Measurements from ENCODE around the gene GOLT1A.

Gene GOLT1A, protein sequence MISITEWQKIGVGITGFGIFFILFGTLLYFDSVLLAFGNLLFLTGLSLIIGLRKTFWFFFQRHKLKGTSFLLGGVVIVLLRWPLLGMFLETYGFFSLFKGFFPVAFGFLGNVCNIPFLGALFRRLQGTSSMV

DNA sequence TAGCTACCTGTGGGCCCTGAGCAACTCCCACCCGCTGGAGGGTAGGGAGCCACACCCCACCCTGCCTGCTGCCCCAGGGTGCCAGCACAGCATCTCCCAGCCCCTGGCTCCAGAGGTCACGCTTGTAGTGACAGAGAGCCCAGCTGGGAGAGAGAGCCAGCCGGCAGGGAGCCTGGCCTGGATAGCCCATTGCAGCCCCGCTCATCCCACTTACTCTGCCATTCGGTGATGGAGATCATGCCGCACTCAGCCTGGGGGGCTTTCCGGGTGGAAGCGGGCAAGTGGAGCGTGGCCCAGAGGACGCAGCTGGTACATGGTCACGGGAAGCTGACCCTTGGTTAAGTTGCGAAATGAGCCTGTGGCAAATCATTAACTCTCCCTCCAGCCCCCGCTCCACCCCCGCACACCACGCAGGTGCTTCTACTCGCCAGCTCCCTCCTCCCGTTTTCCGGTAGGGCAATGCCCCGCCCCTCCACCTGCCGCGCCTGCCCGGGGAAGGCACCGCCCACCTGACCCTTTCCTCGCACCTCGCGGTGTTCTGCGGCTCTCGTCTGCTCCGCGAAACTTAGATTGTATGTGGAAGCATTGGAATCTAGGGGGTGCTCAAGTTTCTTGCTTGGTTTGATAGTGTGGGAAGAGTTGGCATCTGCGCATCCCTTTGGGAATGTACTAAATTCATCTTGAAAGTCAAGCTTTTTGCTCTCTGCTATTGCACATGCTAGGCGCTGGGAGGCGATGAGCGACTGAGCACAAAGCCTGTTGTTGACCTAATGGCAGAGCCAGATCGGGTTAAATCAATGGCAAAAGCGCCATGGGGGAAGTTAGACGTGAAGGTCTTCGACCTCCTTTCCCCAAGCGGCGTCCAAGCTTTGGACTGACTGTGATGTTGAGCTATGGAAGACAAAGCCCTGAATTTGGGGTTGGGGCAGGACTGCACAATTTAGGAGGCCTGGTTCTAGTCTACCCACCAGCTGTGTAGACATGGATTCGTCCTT lies at the start of gene GOLT1A:
Gene GOLT1A, minus strand, starts transcription at position 321 of the 995 bp plus-strand sequence. Its CDS starts 82 bp downstream, at position 239.
- DNase-seq (ENCODE audit: low read depth): no peak

DNA sequence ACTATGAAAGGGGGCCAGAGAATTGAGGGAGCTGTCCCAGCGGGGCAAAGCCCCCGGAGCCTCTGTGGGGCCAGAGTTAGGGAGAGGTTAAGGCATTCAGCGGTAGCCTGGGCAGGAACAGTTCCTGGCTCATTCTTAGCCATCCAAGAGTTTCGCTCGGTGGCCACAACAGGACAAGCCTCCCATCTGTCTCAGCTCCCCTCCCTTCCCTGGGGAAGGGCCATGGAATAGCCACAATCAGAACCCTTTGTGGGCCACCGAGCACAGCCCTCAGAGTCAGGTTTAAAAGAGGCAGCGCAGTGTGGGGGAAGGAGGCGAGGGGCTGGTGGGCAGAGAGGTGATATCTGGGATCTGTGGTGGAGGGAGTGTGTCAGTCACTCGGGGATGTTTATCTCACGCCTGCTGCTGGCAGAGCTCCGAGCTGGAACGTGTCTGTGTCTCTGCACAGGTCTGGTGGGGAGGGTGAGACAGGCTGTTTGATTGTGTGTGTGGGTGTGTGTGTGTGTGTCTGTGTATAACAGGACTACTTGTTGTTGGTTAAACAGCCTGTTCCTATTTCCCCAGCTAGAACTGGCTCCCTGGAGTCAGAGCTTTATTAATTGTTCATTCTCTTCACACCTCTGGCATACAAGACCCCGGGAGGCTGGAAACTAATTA lies 49.6 kb upstream of the GOLT1A start:
- no peak for DNase-seq (ENCODE audit: low read depth)

DNA sequence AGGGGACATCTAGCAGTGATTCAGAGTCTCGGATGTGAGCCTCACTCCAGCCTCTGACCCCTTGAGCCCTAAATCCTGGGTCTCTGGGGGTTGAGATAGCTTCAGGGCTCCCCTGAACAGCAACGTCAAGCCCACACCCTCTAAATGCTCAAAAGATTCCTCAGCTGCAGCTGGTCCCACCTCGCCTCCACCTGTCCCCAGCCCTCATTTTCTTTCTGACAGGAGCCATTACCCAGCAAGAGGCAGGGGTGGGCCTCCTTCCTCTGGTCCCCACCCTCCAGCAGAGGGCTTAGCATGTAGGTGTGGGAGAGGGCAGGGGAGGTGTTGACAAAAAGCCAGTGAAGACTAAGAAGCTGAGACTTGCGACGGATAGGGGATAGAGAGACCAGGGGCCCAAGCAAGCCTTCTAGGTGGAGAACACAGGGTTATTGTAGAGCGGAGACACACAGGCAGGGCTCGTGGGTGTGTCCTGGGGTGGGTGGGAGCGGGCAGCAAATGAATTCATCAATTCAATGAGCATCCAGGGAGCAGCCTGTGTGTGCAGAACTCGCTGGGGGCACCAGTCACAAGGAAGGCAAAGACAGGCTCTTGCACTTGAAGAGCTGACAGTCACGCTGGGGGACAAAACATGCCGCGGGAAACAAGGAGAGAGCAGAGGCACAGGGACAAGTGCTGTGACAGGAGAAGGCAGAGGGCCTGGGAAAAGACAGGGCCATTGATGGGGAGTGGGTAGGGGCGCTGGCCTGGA lies 48.9 kb upstream of the GOLT1A start:
- DNase-seq (ENCODE audit: low read depth): no peak

DNA sequence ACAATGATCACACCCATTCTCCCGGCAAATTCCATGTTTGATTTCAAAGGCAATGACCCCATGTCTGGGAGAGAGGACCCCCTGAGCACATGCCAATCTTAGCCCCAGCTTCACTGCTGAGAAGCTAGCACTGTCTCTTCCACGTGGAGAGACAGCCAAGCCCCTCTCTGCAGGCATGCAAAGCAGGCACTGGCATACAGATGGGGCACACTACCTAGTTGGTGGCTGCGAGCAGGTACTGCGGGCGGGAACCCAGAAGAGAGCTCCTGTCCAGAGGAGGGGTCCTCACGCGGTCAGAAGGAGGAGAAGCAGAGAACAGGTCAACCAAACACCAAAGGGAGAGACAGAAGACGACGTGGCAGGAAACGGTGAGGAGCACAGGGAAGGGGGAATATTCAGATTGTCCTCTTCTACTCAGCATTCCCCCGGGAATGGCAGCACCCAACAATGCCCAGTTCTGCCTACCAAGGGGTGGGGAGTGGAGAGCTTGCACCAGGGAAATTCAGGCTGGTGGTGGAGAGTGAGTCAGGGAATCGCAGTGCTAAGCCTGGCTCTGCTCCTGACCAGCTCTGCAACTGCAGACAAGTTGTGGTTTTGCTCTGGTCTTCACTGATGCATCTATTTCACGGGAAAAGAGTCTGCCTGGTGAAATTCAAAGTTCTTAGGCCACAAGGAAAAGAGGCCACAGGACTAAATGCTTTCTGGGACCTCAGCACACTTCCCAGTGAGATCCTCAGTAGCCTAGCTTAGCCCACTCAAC lies 48.1 kb upstream of the GOLT1A start:
- DNase-seq (ENCODE audit: low read depth): no peak

DNA sequence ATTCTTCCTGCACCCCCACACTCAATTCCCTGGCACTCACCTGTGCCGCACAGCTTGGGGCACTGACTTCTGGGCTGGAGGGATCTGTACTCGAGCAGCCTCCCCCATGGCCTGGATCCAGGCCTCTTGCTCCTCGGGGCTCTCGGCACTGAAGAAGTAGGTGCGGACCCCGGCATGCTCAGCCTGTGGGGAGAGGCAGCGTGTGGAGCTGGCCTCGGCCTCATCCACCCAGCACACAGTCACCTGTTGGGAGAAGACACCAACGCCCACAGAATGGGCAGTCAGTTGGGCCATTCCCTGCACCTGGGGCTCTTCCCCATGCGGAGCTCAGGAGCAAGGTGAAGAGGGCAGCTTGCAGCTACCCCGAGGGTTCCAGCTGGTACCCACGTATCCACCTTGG lies 47.5 kb upstream of the GOLT1A start:
- DNase-seq (ENCODE audit: low read depth): no peak

DNA sequence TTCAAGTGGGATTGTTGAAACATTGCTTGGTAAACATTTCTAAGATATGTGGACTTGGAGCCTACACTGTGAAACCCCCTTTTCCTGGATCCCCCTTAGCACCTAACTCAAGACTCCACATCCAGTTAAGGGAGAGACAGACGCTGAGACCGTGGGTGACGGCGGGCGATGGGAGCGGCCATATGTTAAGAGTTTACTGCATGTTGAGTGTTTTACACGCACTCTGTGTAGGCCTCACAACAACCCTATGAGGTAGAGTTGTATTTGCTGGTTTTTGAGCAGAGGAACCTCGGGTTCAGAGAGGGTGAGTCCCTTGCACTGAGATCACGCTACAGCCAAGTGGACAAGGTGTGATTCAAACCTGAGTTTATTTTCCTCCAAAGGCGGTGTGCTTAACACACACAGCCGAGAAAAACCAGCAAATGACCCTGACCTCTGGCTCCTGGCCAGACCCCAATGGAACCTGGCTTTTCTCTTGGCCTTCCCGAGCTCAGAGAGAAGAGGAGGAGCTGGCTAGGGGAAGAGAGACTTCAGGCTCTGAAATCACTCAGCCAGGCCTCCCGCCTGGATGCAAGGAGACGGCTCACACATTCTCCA lies 46.9 kb upstream of the GOLT1A start:
- DNase-seq (ENCODE audit: low read depth): no peak

DNA sequence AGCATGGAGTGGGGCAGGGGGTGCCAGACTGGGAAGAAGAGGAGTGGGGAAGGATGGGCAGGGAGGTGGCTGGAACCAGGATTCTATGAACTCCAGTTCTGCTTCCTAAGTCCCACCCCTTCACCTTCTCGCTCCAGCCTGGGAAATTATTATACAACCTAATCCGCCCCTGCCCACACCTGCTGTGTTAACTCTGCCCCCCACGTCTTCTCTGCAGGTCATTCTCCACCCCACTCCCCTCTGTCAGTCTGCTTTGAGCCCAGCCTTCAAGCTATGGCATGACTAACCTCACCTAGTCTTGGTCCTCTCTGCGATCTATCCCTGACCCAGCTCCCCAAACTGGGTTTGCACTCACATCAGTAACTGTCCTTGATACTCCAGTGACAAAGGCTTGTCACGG lies 46.0 kb upstream of the GOLT1A start:
- DNase-seq (ENCODE audit: low read depth): no peak

DNA sequence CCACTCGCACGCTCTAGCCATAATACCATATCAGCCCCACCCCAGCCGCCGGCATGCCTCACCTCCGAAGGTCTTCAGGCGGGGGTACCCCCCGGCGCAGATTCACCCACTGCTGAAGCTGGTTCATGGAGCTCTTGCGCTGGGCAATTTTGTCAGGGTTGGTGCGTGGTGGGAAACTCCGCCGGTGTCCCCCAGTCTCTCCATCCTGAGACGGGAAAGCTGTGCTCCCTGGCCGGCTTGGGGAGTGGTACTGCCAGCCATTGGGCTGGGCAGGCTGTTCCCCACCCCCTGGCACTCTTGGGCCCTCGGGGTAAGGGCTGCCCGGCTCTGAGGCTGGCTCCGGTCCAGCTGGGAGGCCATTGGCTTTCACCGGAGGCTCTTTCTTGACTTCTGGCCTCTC lies 45.4 kb upstream of the GOLT1A start:
- no peak for DNase-seq (ENCODE audit: low read depth)

DNA sequence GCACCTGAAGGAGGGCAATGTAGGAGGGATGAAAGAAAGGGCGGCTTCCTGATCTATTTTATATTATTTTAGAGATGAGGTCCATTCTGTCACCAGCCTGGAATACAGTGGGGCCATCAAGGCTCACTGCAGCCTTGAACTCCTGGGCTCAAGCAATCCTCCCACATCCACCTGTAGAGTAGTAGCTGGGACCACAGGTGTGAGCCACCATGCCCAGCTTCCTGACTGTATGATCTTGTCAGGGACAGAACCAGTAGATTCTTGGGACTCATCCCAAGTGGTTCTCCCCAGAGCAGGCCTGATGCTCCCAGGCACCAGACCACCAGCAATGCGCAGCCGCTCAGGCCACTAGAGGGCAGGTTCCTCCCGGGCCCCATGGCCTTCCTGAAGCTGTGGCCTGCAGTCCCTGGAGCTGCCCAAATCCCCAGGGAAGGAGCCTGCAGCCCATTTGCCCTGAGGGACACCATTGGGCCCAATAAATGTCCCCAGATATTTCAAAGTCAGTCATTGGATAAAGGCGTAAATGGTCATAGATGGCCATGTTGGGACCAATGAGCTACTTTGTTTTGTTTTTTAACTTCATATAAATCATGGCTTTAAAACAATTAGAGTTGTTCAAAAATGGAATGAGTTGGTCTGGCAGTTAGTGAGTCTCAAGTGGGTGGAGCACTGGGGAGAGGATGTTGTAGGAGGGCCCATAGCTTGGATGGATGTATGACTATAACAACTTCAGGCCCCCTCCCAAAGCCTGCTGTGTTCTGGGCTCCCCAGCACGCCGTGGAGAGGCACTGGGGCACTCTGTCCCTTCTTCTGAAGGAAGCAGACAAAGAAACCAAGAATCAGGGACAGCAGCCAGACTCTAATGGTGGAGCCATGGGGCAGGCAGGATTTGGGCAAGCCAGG lies 44.7 kb upstream of the GOLT1A start:
- no peak for DNase-seq (ENCODE audit: low read depth)

DNA sequence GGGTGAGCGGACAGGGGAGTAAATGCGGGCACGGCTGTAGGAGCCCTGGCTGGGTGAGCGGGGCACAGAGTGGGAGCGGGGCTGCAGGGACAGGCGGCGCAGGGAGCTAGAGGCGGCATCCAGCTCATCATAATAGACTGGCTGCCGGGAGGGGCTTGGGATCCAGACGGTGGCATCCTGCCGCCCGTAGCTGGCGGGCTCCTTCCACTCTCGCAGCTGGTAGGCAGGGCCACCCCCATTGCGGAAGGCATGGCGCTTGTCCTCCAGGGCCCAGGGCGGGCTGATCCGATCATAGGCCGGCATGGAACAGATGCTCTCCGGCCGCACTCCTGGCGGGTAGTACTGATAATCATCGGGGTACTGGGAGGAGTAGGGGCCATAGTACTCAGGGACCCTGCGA lies 43.7 kb upstream of the GOLT1A start:
- no peak for DNase-seq (ENCODE audit: low read depth)

DNA sequence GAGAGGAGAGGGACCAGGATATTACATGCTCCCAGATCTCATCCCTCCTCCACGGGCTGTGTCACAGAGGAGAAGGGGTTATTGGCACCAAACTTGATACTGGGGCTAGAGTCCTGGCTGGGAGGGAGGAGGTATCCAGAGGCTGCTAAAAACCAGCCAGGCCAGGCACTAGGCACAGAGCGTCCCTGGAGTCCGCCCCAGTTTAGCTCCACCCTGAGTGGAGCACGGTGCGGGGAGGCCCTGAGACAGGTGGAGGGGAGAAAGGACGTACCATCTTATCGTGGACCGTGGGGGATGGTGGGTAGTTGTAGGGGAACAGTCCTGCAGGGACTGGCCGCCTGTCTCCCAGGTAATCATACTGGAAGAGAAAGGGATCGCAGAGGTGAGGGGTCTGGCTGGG lies 42.7 kb upstream of the GOLT1A start:
- no peak for DNase-seq (ENCODE audit: low read depth)

DNA sequence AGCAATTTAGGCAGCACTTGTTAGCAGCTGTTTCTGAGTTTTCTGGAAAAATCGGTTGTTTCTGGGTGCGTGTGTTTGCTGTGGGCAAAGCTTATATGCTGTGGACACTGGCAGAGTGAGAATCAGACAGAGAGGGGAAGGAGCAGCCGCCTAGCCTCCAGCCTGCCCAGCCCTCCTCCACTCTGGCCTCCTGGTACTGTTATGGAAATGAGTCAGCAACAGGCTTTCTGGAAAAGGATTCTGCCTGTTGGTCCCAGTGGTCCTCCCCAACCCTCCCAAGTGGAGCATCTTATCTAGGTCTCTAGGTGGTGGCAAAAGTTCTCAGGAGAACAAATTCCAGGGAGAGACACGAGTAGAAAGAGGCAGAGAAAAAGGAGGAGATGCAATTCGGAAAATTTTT lies 42.2 kb upstream of the GOLT1A start:
- no peak for DNase-seq (ENCODE audit: low read depth)

DNA sequence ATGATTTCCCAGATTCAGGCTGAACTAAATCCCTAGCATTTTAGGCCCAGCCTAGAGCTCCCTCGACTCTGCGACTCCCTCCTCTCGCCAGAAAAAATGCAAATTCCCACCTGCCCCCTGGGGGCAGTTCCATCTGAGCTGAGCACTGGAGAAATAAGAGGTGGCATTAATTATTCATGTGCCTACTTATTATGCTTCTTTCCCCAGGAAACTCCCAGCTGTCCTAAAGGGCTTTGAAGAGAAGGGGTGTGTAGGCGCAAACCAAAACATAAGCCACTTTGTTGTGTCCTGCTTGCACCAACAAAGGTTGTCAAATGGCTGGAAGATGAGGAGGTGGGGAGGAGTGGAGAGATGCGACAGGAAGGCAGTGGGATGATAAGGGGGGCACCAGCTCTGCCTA lies 41.4 kb upstream of the GOLT1A start:
- no peak for DNase-seq (ENCODE audit: low read depth)

DNA sequence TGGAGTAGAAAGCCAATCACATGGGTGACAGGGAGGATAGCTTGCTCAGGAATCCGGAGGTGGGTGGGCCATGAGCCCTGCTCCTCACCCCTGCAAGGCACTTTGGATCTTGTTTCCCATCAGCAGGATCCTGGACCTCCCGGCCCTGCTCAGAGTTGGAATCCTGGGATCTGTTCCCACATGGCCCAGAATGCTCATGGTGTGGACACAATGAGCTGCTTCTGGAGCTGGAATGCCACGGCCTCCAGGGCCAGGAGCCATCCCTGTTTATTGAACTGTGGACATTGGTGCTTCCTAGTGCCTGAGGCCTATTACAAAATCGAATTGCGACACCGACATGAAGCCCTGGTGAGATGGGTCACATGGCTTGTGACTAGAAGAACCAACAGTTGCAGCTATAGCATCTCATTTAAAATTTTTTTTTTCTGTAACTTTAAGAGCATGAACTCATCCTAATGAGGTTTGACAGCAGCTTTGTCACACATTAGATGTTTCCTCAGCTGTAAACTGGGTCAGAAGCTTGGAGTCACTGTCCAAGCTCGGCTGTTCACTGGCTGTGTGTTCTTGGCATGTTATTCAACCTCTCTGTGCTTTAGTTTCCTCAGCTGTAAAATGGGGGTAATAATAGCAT lies 40.4 kb upstream of the GOLT1A start:
- DNase-seq (ENCODE audit: low read depth): no peak

DNA sequence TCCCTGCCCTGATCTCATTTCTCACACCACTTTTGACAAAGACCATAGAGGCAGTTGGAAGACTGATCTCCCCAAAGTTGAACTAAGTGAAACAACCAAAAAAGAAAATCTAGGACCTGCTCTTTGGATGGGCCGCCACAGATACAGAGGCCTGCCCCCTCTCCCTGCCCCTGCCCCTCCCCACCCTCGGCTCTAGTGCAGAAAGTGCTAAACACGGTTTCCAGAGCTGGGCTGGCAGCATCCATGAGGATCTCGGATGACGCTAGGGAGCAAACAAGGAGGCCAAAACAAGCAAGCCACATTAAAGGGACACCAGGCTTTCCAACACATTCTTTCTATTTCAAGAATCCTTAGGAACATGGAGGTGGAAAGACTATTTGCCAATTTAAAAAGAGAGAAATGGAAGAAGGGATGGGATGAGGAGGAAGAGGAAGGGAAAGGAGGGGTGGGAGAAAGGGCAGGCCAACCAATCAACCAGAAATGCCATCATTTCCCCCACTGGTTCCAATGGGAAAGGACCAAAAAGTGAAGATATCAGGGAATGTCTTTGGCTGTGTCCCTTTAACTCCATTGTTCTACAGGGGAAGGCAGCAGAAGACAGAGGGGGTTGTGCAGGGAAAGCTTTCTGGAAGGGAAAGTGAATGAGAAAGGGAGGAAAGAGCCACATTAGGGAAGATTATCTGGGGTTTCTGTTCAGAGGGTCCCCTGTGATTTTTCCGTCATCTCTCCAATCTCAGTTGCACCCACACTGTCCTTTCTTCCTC lies 38.3 kb upstream of the GOLT1A start:
- DNase-seq (ENCODE audit: low read depth): no peak

DNA sequence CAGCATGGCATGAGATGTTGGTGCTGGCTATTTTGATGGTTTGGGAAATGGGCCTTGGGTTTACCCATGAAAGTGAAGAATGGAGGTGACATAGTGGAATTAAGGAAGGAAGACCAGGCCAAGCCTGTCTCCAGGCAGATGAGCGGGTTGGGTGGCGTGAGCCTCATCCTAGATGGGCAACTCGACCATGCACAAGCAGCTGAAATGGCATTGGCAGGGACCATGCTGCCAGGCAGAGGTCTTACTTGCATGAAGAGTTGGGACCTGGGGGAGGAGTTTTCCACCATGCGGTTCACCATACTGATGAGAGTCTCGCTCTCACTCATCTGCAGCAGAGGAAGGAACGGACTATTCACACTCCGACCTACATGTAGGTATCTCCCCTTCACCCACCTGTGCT lies 37.5 kb upstream of the GOLT1A start:
- no peak for DNase-seq (ENCODE audit: low read depth)

DNA sequence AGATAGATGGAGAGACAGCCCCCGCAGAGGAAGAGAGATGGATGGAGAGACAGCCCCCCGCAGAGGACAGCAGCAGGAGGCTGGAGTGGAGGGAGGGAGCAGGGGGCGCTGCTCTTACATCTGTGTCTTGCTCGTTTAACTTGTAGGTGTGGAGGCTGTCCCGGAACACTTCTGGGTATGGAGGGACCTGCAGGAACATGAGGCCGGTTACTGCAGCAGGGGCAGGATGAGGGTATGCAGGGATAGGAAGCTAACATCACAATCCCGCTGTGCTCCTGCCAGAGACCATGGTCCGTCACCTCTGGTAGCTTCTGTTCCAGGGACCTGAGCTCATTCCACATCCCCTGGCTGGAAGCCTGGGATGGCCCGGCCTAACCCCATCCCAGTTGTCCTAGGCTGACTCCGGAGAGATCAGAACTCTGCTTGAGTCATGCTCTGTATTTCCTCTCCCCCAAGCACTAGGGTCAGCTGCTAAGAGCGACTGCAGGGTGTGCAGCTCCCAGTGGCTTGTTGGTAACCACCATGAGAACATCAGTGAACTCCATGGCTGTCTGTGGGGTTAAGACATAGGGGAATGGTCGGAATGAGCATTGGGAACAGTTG lies 36.7 kb upstream of the GOLT1A start:
- DNase-seq (ENCODE audit: low read depth): no peak

DNA sequence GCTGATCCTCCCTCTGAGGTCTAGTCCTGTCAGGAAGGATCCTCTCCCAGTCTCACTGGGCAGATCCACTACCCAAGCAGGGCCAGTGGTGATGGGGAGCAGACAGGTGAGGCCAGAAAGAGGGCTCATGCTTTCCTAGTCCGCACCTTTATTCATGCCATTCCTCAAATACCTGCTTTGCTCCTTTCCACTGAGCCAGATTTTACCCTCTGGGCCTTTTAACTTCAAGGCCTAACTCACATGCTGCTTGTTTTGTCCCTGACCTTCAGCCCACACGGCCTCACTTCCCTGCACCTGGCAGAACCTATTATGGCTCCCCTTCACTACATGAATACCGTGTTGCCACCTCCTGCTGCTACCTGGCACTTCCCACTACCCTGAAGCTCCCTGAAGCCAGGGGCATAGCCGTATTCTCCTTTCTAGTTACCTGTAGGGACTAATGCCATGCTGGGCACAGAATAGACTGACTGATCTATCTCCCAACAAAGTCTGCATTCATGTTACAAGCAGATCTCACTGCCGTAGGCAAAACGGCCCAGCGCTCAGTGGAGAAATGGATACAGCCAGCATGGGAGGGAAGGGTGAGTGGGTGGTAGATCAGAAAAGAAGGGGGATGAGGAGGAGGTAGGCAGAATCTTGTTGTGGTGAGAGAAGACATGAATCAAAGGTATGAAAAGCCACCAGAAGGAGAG lies 36.1 kb upstream of the GOLT1A start:
- no peak for DNase-seq (ENCODE audit: low read depth)

Data from stimulated activated CD8-positive, alpha-beta memory T cell treated with anti-CD3 and anti-CD28 coated beads, Interleukin-12 subunit alpha, Interleukin-12 subunit beta, amount 100 ng/mL, for 4 hours (primary cell).